Vein endothelial cell (primary cell): ENCODE results near the gene TCEANC. TPM values are rescaled to one million over a fixed set of nuclear protein-coding genes. Genes with fewer than 3 reads are reported as not detected.

Experiments used
- total RNA-seq: library from RNA; depleted of rRNA; stranded (reverse); fragments of >200 nt; gene quantifications from 2 replicates; pipeline ENCODE4 v1.2.3, GENCODE V29; 2012

TCEANC gene
- 1.3 and 2.2 TPM in 2 replicates for total RNA-seq

GRCh38 chrX:13652850-13653693 lies at the start of gene TCEANC:
Gene TCEANC (plus strand): TSS chrX:13653141. CDS start chrX:13662509, 9,368 bp downstream.

GRCh38 chrX:13688958-13689740 lies 36.2 kb downstream of the TCEANC start, which contains the start of gene RAB9A:
Gene RAB9A (plus strand): TSS chrX:13689128. CDS start chrX:13708747, 19,619 bp downstream.

Other genes starting within 250 kb of the TCEANC start
- not detected in 2 replicates for gene EGFL6, start 83.5 kb upstream of the TCEANC start, total RNA-seq
- gene RAB9A, start 36.0 kb downstream of the TCEANC start, total RNA-seq: 13.4 and 23.1 TPM in 2 replicates
- 13.4 and 14.1 TPM in 2 replicates for gene TRAPPC2, start 81.5 kb downstream of the TCEANC start, total RNA-seq
- 9.1 and 12.0 TPM in 2 replicates for gene OFD1, start 81.6 kb downstream of the TCEANC start, total RNA-seq
- under 0.01 and 0.33 TPM in 2 replicates for gene GPM6B, start 164.0 kb downstream of the TCEANC start, total RNA-seq